SH-SY5Y (cell line): ENCODE data around the gene SLC16A7.

Experiments
- GATA2 ChIP-seq: IDR thresholded peaks from 2 replicates; pipeline ENCODE4 v1.6.1; 2011; ENCODE audit warnings: mild to moderate bottlenecking, low read depth, low read length
- GATA3 ChIP-seq: IDR thresholded peaks from 2 replicates; pipeline ENCODE4 v1.6.1; 2011; ENCODE audit warnings: low read depth, mild to moderate bottlenecking, low read length, moderate library complexity

GRCh38 chr12:59579631-59580030, 16.2 kb upstream of the SLC16A7 start:
- TF ChIP-seq GATA2 (no peak), GATA3 (no peak)
